IMR-90 (cell line): ENCODE results near the gene TWIST1. TPM values are rescaled to one million over a fixed set of nuclear protein-coding genes. Genes with fewer than 3 reads are reported as not detected.
A peak's percentile ranks its signal among the peaks of the same experiment; 100 is the strongest.

Experiments
- ATAC-seq: fragments of 200-7000 bp; cut with Tn5 transposase; 2 replicates; pipeline ENCODE4 v1.9.1; 2020; ENCODE audit warnings: low read depth, mild to moderate bottlenecking, moderate library complexity
- BruUV-seq: library from RNA; stranded (reverse); fragments of 400-500 nt; replicated peaks from 2 replicates; lab custom pipeline; 2021; lab: Mats Ljungman, UMichigan
- CTCF ChIA-PET: fragments of 300-600 bp; formaldehyde crosslinking; extraction: SDS; loops from one replicate; lab custom pipeline; 2021; ENCODE audit warnings: antibody characterized with exemption; lab: Yijun Ruan, JAX
- POLR2A ChIA-PET: fragments of 300-600 bp; sonication (Branson Sonifier 250); formaldehyde crosslinking; loops from one replicate; lab custom pipeline; 2022; ENCODE audit warnings: antibody characterized with exemption; ENCODE audit not compliant: unreplicated experiment; lab: Charles Lee
- DNase-seq: peaks from one replicate; pipeline ENCODE4 v3.0.0; 2013
- H2AFZ ChIP-seq: replicated peaks from 2 replicates; pipeline ENCODE3; 2013; ENCODE audit warnings: low read length, mild to moderate bottlenecking; ENCODE audit not compliant: poor library complexity
- H2AK5ac ChIP-seq: 2 replicates; pipeline ENCODE4 v1.6.1; 2013; ENCODE audit warnings: low read depth, low read length, inconsistent platforms
- H2AK9ac ChIP-seq: replicated peaks from 2 replicates; pipeline ENCODE3; 2013; ENCODE audit warnings: mild to moderate bottlenecking, low read depth, low read length, moderate library complexity; ENCODE audit not compliant: poor library complexity
- H2BK120ac ChIP-seq: 2 replicates; pipeline ENCODE4 v1.6.1; 2013; ENCODE audit warnings: low read depth, low read length, inconsistent platforms
- H2BK15ac ChIP-seq: 3 replicates; pipeline ENCODE4 v1.6.1; 2013; ENCODE audit warnings: low read depth, low read length, inconsistent platforms
- H2BK20ac ChIP-seq: 2 replicates; pipeline ENCODE4 v1.6.1; 2013; ENCODE audit warnings: low read depth, mild to moderate bottlenecking, inconsistent platforms, low read length, moderate library complexity
- H2BK5ac ChIP-seq: 2 replicates; pipeline ENCODE4 v1.6.1; 2013; ENCODE audit warnings: mild to moderate bottlenecking, low read depth, low read length, inconsistent platforms; ENCODE audit not compliant: poor library complexity, severe bottlenecking
- H3K14ac ChIP-seq: replicated peaks from 2 replicates; pipeline ENCODE4 v1.6.1; 2013; ENCODE audit warnings: low read depth, low read length, inconsistent platforms
- H3K18ac ChIP-seq: 2 replicates; pipeline ENCODE4 v1.6.1; 2013; ENCODE audit warnings: low read depth, low read length, control low read depth
- H3K23ac ChIP-seq: 2 replicates; pipeline ENCODE4 v1.6.1; 2013; ENCODE audit warnings: low read depth, low read length, inconsistent platforms
- H3K27ac ChIP-seq: 2 replicates; pipeline ENCODE4 v1.5.1; 2013; ENCODE audit warnings: mild to moderate bottlenecking, control low read depth, low read length; ENCODE audit not compliant: insufficient read depth
- H3K27me3 ChIP-seq: 2 replicates; pipeline ENCODE4 v1.6.1; 2013; ENCODE audit warnings: low read length; ENCODE audit not compliant: control insufficient read depth, insufficient read depth
- H3K36me3 ChIP-seq: 2 replicates; pipeline ENCODE4 v1.6.1; 2013; ENCODE audit warnings: low read length, mixed read lengths; ENCODE audit not compliant: control insufficient read depth, insufficient read depth
- H3K4ac ChIP-seq: 2 replicates; pipeline ENCODE4 v1.6.1; 2013; ENCODE audit warnings: low read depth, low read length, inconsistent platforms
- H3K4me1 ChIP-seq: 2 replicates; pipeline ENCODE4 v1.6.1; 2013; ENCODE audit warnings: low read length, mixed read lengths; ENCODE audit not compliant: control insufficient read depth, insufficient read depth
- H3K4me2 ChIP-seq: 2 replicates; pipeline ENCODE4 v1.6.1; 2013; ENCODE audit warnings: low read depth, mild to moderate bottlenecking, control low read depth, low read length, moderate library complexity
- H3K4me3 ChIP-seq: 2 replicates; pipeline ENCODE4 v1.5.1; 2013; ENCODE audit warnings: low read depth, mild to moderate bottlenecking, control low read depth, low read length, moderate library complexity; ENCODE audit not compliant: insufficient read depth
- H3K56ac ChIP-seq: 2 replicates; pipeline ENCODE4 v1.6.1; 2013; ENCODE audit warnings: low read length, inconsistent platforms; ENCODE audit not compliant: insufficient read depth; ENCODE audit errors: extremely low read depth
- H3K79me1 ChIP-seq, 2 experiments: 2 replicates each; pipeline ENCODE4 v1.6.1; 2013; ENCODE audit warnings: low read length in 2 of 2, inconsistent platforms in 1 of 2, low read depth in 1 of 2
- H3K9ac ChIP-seq: 2 replicates; pipeline ENCODE4 v1.6.1; 2013; ENCODE audit warnings: low read depth, low read length, control low read depth
- H3K9me1 ChIP-seq: 2 replicates; pipeline ENCODE4 v1.6.1; 2013; ENCODE audit warnings: low read length, inconsistent platforms; ENCODE audit not compliant: insufficient read depth
- H3K9me3 ChIP-seq: 2 replicates; pipeline ENCODE4 v1.6.1; 2013; ENCODE audit warnings: low read length; ENCODE audit not compliant: control insufficient read depth, insufficient read depth
- H4K20me1 ChIP-seq: 2 replicates; pipeline ENCODE4 v1.6.1; 2013; ENCODE audit warnings: low read length, inconsistent platforms; ENCODE audit not compliant: insufficient read depth
- H4K5ac ChIP-seq: 2 replicates; pipeline ENCODE4 v1.6.1; 2013; ENCODE audit warnings: mild to moderate bottlenecking, low read depth, low read length, control low read depth
- H4K8ac ChIP-seq, 2 experiments: 2 replicates each; pipeline ENCODE4 v1.6.1; 2013; ENCODE audit warnings: low read depth in 2 of 2, low read length in 2 of 2, control low read depth in 1 of 2, inconsistent platforms in 1 of 2
- H4K91ac ChIP-seq: 2 replicates; pipeline ENCODE4 v1.6.1; 2013; ENCODE audit warnings: low read depth, low read length, inconsistent platforms; ENCODE audit not compliant: insufficient read depth
- CHD1 ChIP-seq: IDR thresholded peaks from 2 replicates; pipeline ENCODE4 v1.6.1; 2012; ENCODE audit warnings: low read depth, low read length, improper control_type of control experiment
- CTCF ChIP-seq: conservative IDR thresholded peaks from 2 replicates; pipeline ENCODE4 v1.5.1; 2012; ENCODE audit warnings: mild to moderate bottlenecking, low read depth, low read length, improper control_type of control experiment
- MXI1 ChIP-seq: IDR thresholded peaks from 2 replicates; pipeline ENCODE4 v1.6.1; 2012; ENCODE audit warnings: low read depth, mild to moderate bottlenecking, low read length, moderate library complexity, borderline replicate concordance
- WGBS, 2 experiments: methylation state at CpG; one replicate each; pipeline versions ENCODE4 v1.1.5 to v1.1.7; 2013; ENCODE audit warnings: missing lambda C conversion rate in 2 of 2; ENCODE audit not compliant: insufficient read length in 1 of 2; ENCODE audit errors: extremely low coverage in 2 of 2; 5-methylcytosine and 5-hydroxymethylcytosine counted together
- dilution Hi-C: fragments of 300-500 bp; cut with HindIII; formaldehyde crosslinking; loops from one replicate; pipeline ENCODE4 v1.14.3; 2018; ENCODE audit warnings: low sequenced_read_pairs; ENCODE audit not compliant: unreplicated experiment
- in situ Hi-C: fragments of 300-500 bp; cut with MboI; formaldehyde crosslinking; loops from 3 replicates; pipeline ENCODE4 v1.14.3; 2019; ENCODE audit warnings: low sequenced_read_pairs, inconsistent platforms, mixed read lengths
- intact Hi-C: fragments of 100-400 bp; cut with micrococcal nuclease; formaldehyde crosslinking; loops from 2 replicates; pipeline ENCODE4 v1.10.0; 2022
- polyA plus RNA-seq, 3 experiments: library from polyadenylated mRNA; depleted of rRNA; stranded (reverse); fragments of >200 nt; gene quantifications; 2 replicates each; pipeline ENCODE4 v1.2.3, GENCODE V29; 2012; ENCODE audit warnings: low replicate concordance in 1 of 3
- total RNA-seq: library from RNA; depleted of rRNA; stranded (reverse); fragments of >200 nt; gene quantifications from 2 replicates; pipeline ENCODE4 v1.2.3, GENCODE V29; 2012

The TWIST1 gene
- total and polyA plus RNA-seq, 2 of the 4 experiments (the other 2 are of a cell fraction): 5.4 to 42.3 TPM

- intact Hi-C loops: loop anchor here (10.0 kb wide), 1 partner anchor 358 kb away; no protein-coding TSS in a partner anchor
- in situ Hi-C loops: loop anchor here (10.0 to 25.0 kb wide), 2 partner anchors 418 to 750 kb away; no protein-coding TSS in a partner anchor
- no peak overlapping the region for H3K27ac ChIP-seq
These were observed 5.0 kb downstream of the TWIST1 start for GRCh38 chr7:19112274-19113001.

More at GRCh38 chr7:19112274-19113001, 5.0 kb downstream of the TWIST1 start:
- H2AK9ac ChIP-seq: peak overlapping the region; percentile 15
- H3K14ac ChIP-seq: no peak overlapping the region; the same call in 1 of the 2 replicates
- no peak overlapping the region for H4K91ac ChIP-seq
- H3K27me3 ChIP-seq: no peaks in the 10 kb centered on the region
- H2BK15ac ChIP-seq: no peak overlapping the region
- H4K20me1 ChIP-seq: peaks cover 3% of the 10 kb centered on the region; the same call in 1 of the 2 replicates
- no peak overlapping the region for H2BK120ac ChIP-seq
- H4K8ac ChIP-seq: no peak overlapping the region
- WGBS, 2 experiments: 49% methylated on average over 22 of the region's 42 CpGs; no CpG with 5 or more reads in 1 of the 2 experiments
- H2BK5ac ChIP-seq: no peak overlapping the region
- H2AFZ ChIP-seq: peak overlapping the region; percentile 18
- no peak for TF ChIP-seq CHD1
- no peak for TF ChIP-seq CTCF
- TF ChIP-seq MXI1: no peak
- peaks cover 13 to 41% of the 10 kb centered on the region in 2 experiments for H3K79me1 ChIP-seq
- dilution Hi-C loops: no loop called here
- no peaks in the 10 kb centered on the region for H3K9me3 ChIP-seq
- H3K4me2 ChIP-seq: peak overlapping the region; percentile 1; the same call in 1 of the 2 replicates
- no peak overlapping the region for H3K4ac ChIP-seq
- CTCF ChIA-PET: no interaction called here
- DNase-seq (peak; percentile 57), ATAC-seq (no peak)
- H3K36me3 ChIP-seq: no peaks in the 10 kb centered on the region; the same call in 1 of the 2 replicates
- POLR2A ChIA-PET: no interaction called here
- no peak overlapping the region for H3K9ac ChIP-seq
- no peak overlapping the region for H4K5ac ChIP-seq
- no peak overlapping the region for H3K56ac ChIP-seq
- BruUV-seq: no TSS peak
- no peak overlapping the region for H3K4me3 ChIP-seq
- no peak overlapping the region; the same call in 1 of the 2 replicates for H3K23ac ChIP-seq
- peaks cover 7% of the 10 kb centered on the region for H3K4me1 ChIP-seq
- no peak overlapping the region for H2BK20ac ChIP-seq
- 0 out of 2 replicates have a peak, but pooled peaks cover 3% of the 10 kb centered on the region for H3K9me1 ChIP-seq
- no peak overlapping the region for H3K18ac ChIP-seq
- H2AK5ac ChIP-seq: no peak overlapping the region
